Endothelial cell of umbilical vein (primary cell): ENCODE measurements around the gene ACE. TPM values are rescaled to one million over a fixed set of nuclear protein-coding genes. Genes with fewer than 3 reads are reported as not detected.

ENCODE experiments used
- BruUV-seq: library from RNA; stranded (reverse); fragments of 400-500 nt; replicated peaks from 2 replicates; lab custom pipeline; 2021; lab: Mats Ljungman, UMichigan
- CTCF ChIA-PET: fragments of 300-600, 350-600 bp; sonication (Branson Sonifier 250); formaldehyde crosslinking; loops from one replicate; lab custom pipeline; 2021; ENCODE audit warnings: antibody characterized with exemption, inconsistent platforms; lab: Charles Lee
- POLR2A ChIA-PET: fragments of 300-600, 350-600 bp; sonication (Branson Sonifier 250); formaldehyde crosslinking; loops from one replicate; lab custom pipeline; 2021; ENCODE audit warnings: antibody characterized with exemption, inconsistent platforms; lab: Charles Lee
- DNase-seq: peaks from one replicate; pipeline ENCODE4 v3.0.0-alpha.2; 2011; ENCODE audit warnings: low read depth, low spot score
- FAIRE-seq: peaks from 2 replicates; lab custom pipeline; 2011; peaks lifted over from hg19 to GRCh38; lab: Jason Lieb, UNC
- H2AFZ ChIP-seq: 2 replicates; pipeline ENCODE4 v1.6.0; 2012; ENCODE audit warnings: low read depth, low read length, control low read depth, inconsistent platforms
- H3K27ac ChIP-seq: 2 replicates; pipeline ENCODE4 v1.5.1; 2011; ENCODE audit warnings: low read depth, mild to moderate bottlenecking, control low read depth, low read length, moderate library complexity; ENCODE audit not compliant: insufficient read depth
- H3K27me3 ChIP-seq, 2 experiments: 2 replicates each; pipeline versions ENCODE4 v1.6.0 to v1.6.1; 2011; ENCODE audit warnings: low read length in 2 of 2, mixed read lengths in 1 of 2; ENCODE audit not compliant: control insufficient read depth in 2 of 2, insufficient read depth in 2 of 2
- H3K36me3 ChIP-seq, 2 experiments: 2 replicates in 1 of 2; 3 replicates in 1 of 2; pipeline ENCODE4 v1.5.1; 2011; ENCODE audit warnings: low read length in 2 of 2, mild to moderate bottlenecking in 1 of 2, moderate library complexity in 1 of 2; ENCODE audit not compliant: control insufficient read depth in 2 of 2, insufficient read depth in 2 of 2; ENCODE audit errors: extremely low read depth in 1 of 2
- H3K4me1 ChIP-seq: 3 replicates; pipeline ENCODE4 v1.5.1; 2011; ENCODE audit warnings: mild to moderate bottlenecking, low read length; ENCODE audit not compliant: control insufficient read depth, insufficient read depth; ENCODE audit errors: extremely low read depth
- H3K4me2 ChIP-seq: 2 replicates; pipeline ENCODE4 v1.6.1; 2011; ENCODE audit warnings: low read length, control low read depth, mixed read lengths; ENCODE audit not compliant: insufficient read depth
- H3K4me3 ChIP-seq, 3 experiments: fragments of 200-600 bp in 1 of 3; sonication (generic), shearing (Covaris generic) in 1 of 3; replicated peaks in 1 of 3; 2 replicates each; pipeline ENCODE4 v1.5.1; 2011 to 2016; ENCODE audit warnings: control low read depth in 3 of 3, low read length in 3 of 3, mild to moderate bottlenecking in 2 of 3, inconsistent platforms in 1 of 3, low read depth in 1 of 3, moderate library complexity in 1 of 3; ENCODE audit not compliant: insufficient read depth in 1 of 3
- H3K79me2 ChIP-seq: 2 replicates; pipeline ENCODE4 v1.6.0; 2012; ENCODE audit warnings: low read length, inconsistent platforms; ENCODE audit not compliant: control insufficient read depth, insufficient read depth
- H3K9ac ChIP-seq: replicated peaks from 2 replicates; pipeline ENCODE3; 2011; ENCODE audit warnings: low read length, control low read depth; ENCODE audit not compliant: insufficient read depth; ENCODE audit errors: extremely low read depth
- H3K9me1 ChIP-seq: replicated peaks from 3 replicates; pipeline ENCODE4 v1.6.0; 2011; ENCODE audit warnings: mild to moderate bottlenecking, low read length; ENCODE audit not compliant: control insufficient read depth, insufficient read depth; ENCODE audit errors: extremely low read depth
- H3K9me3 ChIP-seq: replicated peaks from 2 replicates; pipeline ENCODE4 v1.5.1; 2012; ENCODE audit warnings: low read length, inconsistent platforms; ENCODE audit not compliant: control insufficient read depth, insufficient read depth
- H4K20me1 ChIP-seq: replicated peaks from 2 replicates; pipeline ENCODE3; 2011; ENCODE audit warnings: mild to moderate bottlenecking, low read length; ENCODE audit not compliant: control insufficient read depth, insufficient read depth; ENCODE audit errors: extremely low read depth
- EZH2 ChIP-seq: IDR thresholded peaks from 2 replicates; pipeline ENCODE4 v1.6.1; 2012; ENCODE audit warnings: borderline replicate concordance, low read depth, mild to moderate bottlenecking, moderate library complexity, low read length, inconsistent platforms; ENCODE audit not compliant: severe bottlenecking
- FOS ChIP-seq: IDR thresholded peaks from 2 replicates; pipeline ENCODE4 v1.6.1; 2011; ENCODE audit warnings: mild to moderate bottlenecking, low read length, moderate library complexity, borderline replicate concordance; ENCODE audit not compliant: insufficient read depth
- GATA2 ChIP-seq: IDR thresholded peaks from 2 replicates; pipeline ENCODE4 v1.7.0; 2011; ENCODE audit warnings: low read depth, mild to moderate bottlenecking, moderate library complexity, mixed read lengths, low read length; ENCODE audit not compliant: insufficient read length, insufficient read depth
- JUN ChIP-seq: IDR thresholded peaks from 2 replicates; pipeline ENCODE4 v1.6.1; 2011; ENCODE audit warnings: borderline replicate concordance, low read depth; ENCODE audit not compliant: insufficient read length, insufficient read depth
- MYC ChIP-seq: IDR thresholded peaks from one replicate; pipeline ENCODE4 v1.6.1; 2011; ENCODE audit warnings: mild to moderate bottlenecking, low read depth, low read length
- POLR2A ChIP-seq: IDR thresholded peaks from 2 replicates; pipeline ENCODE4 v1.6.1; 2012; ENCODE audit warnings: low read depth, mild to moderate bottlenecking, control low read depth, low read length
- POLR2AphosphoS5 ChIP-seq: IDR thresholded peaks from 2 replicates; pipeline ENCODE4 v1.6.1; 2012; ENCODE audit warnings: low read depth, mild to moderate bottlenecking, control low read depth, low read length, moderate library complexity; ENCODE audit not compliant: insufficient read depth
- dilution Hi-C: fragments of 300-500 bp; cut with MboI; formaldehyde crosslinking; loops from one replicate; pipeline ENCODE4 v1.15.0; 2019; ENCODE audit warnings: low sequenced_read_pairs; ENCODE audit not compliant: extremely low pct_ligation_motif_present
- intact Hi-C: fragments of 100-400 bp; cut with micrococcal nuclease; formaldehyde crosslinking; loops from one replicate; pipeline ENCODE4 v1.10.0; 2022
- polyA plus RNA-seq, 4 experiments: library from polyadenylated mRNA; depleted of rRNA in 3 of 4; stranded (reverse) in 3 of 4; unstranded in 1 of 4; fragments of >200 nt; gene quantifications; 2 replicates each; pipeline versions ENCODE4 v1.2.1 to v1.2.3, GENCODE V29; 2011 to 2012; ENCODE audit warnings: missing spikeins in 1 of 4
- total RNA-seq: library from RNA; stranded (reverse); gene quantifications from 2 replicates; pipeline ENCODE4 v1.2.3, GENCODE V29; 2021
- TF ChIP-seq, protein P1 (sequence below), 2 donors: IDR thresholded peaks; 1 replicate in 1 of 2; 2 replicates in 1 of 2; pipeline ENCODE4 v1.5.1; 2011; ENCODE audit warnings: low read length in 2 of 2, mild to moderate bottlenecking in 2 of 2, moderate library complexity in 2 of 2, control low read depth in 1 of 2, inconsistent platforms in 1 of 2, low read depth in 1 of 2; ENCODE audit not compliant: insufficient read depth in 1 of 2; ENCODE audit errors: extremely low read depth in 1 of 2
- TF ChIP-seq, protein P2 (sequence below): IDR thresholded peaks from 2 replicates; pipeline ENCODE4 v1.6.1; 2011; ENCODE audit not compliant: insufficient read depth, insufficient read length

Gene ACE
- total and polyA plus RNA-seq, 2 donors (not counting 3 experiments of a cell fraction or from before 2014, with no cell fraction given): 63.4 to 207 TPM

GRCh38 chr17:63514477-63514876, 37.6 kb downstream of the ACE start:
- Histone ChIP-seq H3K4me1 (no peaks in the 10 kb centered on the region), H3K27me3 (peaks cover 2 to 4% of the 10 kb centered on the region in 2 experiments), H3K9me1 (no peaks in the 10 kb centered on the region), H3K79me2 (no peaks in the 10 kb centered on the region), H3K36me3 (no peaks in the 10 kb centered on the region), H3K27ac (no peak overlapping the region), H3K4me3 (no peak overlapping the region), H2AFZ (no peak overlapping the region), H3K9ac (no peak overlapping the region), H3K4me2 (no peak overlapping the region), H4K20me1 (no peaks in the 10 kb centered on the region), H3K9me3 (no peaks in the 10 kb centered on the region)
- no TSS peak for BruUV-seq
- intact Hi-C loops: no loop called here
- FAIRE-seq (no peak), DNase-seq (no peak)
- POLR2A ChIA-PET: no interaction called here
- TF ChIP-seq, protein P1, sequence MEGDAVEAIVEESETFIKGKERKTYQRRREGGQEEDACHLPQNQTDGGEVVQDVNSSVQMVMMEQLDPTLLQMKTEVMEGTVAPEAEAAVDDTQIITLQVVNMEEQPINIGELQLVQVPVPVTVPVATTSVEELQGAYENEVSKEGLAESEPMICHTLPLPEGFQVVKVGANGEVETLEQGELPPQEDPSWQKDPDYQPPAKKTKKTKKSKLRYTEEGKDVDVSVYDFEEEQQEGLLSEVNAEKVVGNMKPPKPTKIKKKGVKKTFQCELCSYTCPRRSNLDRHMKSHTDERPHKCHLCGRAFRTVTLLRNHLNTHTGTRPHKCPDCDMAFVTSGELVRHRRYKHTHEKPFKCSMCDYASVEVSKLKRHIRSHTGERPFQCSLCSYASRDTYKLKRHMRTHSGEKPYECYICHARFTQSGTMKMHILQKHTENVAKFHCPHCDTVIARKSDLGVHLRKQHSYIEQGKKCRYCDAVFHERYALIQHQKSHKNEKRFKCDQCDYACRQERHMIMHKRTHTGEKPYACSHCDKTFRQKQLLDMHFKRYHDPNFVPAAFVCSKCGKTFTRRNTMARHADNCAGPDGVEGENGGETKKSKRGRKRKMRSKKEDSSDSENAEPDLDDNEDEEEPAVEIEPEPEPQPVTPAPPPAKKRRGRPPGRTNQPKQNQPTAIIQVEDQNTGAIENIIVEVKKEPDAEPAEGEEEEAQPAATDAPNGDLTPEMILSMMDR (IDR thresholded peaks at IDR 0.05; ENCODE audit: extremely low read depth in 1 of 2, insufficient read depth in 1 of 2, low read depth in 1 of 2, low read length in 2 of 2): no peak
- TF ChIP-seq POLR2AphosphoS5 (no peak), POLR2A (no peak), MYC (no peak), JUN (no peak), FOS (no peak), EZH2 (no peak), GATA2 (no peak)
- TF ChIP-seq, protein P2, sequence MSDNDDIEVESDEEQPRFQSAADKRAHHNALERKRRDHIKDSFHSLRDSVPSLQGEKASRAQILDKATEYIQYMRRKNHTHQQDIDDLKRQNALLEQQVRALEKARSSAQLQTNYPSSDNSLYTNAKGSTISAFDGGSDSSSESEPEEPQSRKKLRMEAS: no peak
- dilution Hi-C loops: no loop called here
- CTCF ChIA-PET: interaction anchor here (1.1 to 1.5 kb wide), 3 partner anchors 8 to 36 kb away, joined by 3 to 4 read pairs (median 4); no protein-coding TSS in a partner anchor
